Muscle of leg (tissue), 11 donors: Measurements from ENCODE around the gene TBC1D24. TPM values are rescaled to one million over a fixed set of nuclear protein-coding genes. Genes with fewer than 3 reads are reported as not detected.
"Not testable (repeated sequence)": the region's sequence is repeated elsewhere in the genome, so short reads cannot be mapped to it uniquely, and the experiment has no call there.

ENCODE experiments used
- DNase-seq: peaks from one replicate; pipeline ENCODE4 v3.0.0; 2013
- H3K27ac ChIP-seq: one replicate; pipeline ENCODE4 v1.5.1; 2013; ENCODE audit warnings: mild to moderate bottlenecking, low read length, control low read depth
- H3K27me3 ChIP-seq: one replicate; pipeline ENCODE4 v1.6.1; 2013; ENCODE audit warnings: low read length; ENCODE audit not compliant: control insufficient read depth, insufficient read depth
- H3K36me3 ChIP-seq: one replicate; pipeline ENCODE4 v1.6.1; 2013; ENCODE audit warnings: low read length; ENCODE audit not compliant: control insufficient read depth, insufficient read depth
- H3K4me1 ChIP-seq: one replicate; pipeline ENCODE4 v1.6.1; 2013; ENCODE audit warnings: low read length; ENCODE audit not compliant: control insufficient read depth, insufficient read depth
- H3K4me3 ChIP-seq: one replicate; pipeline ENCODE4 v1.5.1; 2013; ENCODE audit warnings: low read length, control low read depth
- H3K9me3 ChIP-seq: replicated peaks from 2 replicates; pipeline ENCODE4 v1.6.1; 2013; ENCODE audit warnings: low read depth, low read length; ENCODE audit not compliant: control insufficient read depth
- WGBS: methylation state at CpG from one replicate; pipeline ENCODE4 v1.1.5; 2013; ENCODE audit warnings: missing lambda C conversion rate; ENCODE audit not compliant: insufficient coverage; 5-methylcytosine and 5-hydroxymethylcytosine counted together
- polyA plus RNA-seq, 8 donors: library from polyadenylated mRNA; unstranded; fragments of 120-200 nt; gene quantifications; one replicate each; pipeline versions ENCODE4 v1.2.1 to v1.2.3, GENCODE V29; 2013; ENCODE audit warnings: inconsistent platforms in 1 of 8, low replicate concordance in 1 of 8; ENCODE audit not compliant: insufficient read length in 8 of 8, insufficient read depth in 1 of 8
- total RNA-seq: library from RNA; stranded (reverse); fragments of 120-200 nt; gene quantifications from one replicate; pipeline ENCODE4 v1.2.4, GENCODE V29; 2013

The TBC1D24 gene
- total and polyA plus RNA-seq, 9 donors, result 13.7 to 23.0 (median 19.1) TPM

DNA sequence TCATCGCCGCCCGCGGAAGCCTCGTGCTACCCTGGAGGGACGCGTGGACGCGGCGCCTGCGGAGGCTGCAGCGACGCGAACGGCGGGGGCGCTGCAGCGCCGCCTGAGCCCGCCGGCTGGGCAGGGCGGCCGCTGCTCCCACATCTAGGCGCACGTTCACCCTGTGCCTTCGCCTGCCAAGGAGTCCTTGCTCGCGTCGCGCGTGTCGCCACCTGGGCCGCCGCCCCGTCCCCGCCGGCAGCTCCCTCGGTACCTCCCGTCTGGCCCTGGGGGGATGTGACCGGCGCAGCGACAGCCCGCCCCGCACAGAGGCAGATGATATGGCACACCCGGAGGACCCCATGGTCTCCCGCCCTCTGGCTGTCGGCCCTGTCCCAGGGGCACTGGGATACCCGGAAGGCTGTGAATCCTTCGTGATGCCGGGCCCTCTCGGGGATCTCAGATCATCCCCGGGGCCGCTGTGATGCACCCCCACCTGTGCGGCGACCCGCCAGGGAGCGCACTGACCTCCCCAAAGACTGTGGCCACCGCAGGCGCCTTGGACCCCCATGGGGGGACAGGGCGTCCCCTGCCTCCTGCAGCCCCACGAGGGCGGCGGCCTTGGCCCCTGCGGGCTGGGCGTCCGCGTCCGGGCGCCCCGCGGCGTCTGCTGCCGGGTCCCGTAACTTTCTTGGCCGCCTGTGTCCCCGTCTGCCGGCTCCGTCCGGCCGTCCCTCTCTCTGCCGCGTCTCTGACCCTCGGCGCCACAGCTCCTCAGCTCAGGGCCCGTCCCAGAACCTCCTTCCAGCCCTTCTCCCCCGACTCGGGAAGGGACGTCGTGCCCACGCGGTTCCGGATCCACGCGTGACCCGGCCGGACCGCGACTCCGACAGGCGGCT is 689 bp upstream of the TBC1D24 start:
- peak overlapping the region; percentile 71 for H3K27ac ChIP-seq
- peak; percentile 64 for DNase-seq
- no peaks in the 10 kb centered on the region for H3K36me3 ChIP-seq
- H3K27me3 ChIP-seq, result peaks cover 25% of the 10 kb centered on the region
- peak overlapping the region; percentile 62 for H3K4me3 ChIP-seq
- WGBS, result under 1% methylated on average over 100 of the region's 100 CpGs
- peaks cover 55% of the 10 kb centered on the region for H3K4me1 ChIP-seq
- no peaks in the 10 kb centered on the region for H3K9me3 ChIP-seq

DNA sequence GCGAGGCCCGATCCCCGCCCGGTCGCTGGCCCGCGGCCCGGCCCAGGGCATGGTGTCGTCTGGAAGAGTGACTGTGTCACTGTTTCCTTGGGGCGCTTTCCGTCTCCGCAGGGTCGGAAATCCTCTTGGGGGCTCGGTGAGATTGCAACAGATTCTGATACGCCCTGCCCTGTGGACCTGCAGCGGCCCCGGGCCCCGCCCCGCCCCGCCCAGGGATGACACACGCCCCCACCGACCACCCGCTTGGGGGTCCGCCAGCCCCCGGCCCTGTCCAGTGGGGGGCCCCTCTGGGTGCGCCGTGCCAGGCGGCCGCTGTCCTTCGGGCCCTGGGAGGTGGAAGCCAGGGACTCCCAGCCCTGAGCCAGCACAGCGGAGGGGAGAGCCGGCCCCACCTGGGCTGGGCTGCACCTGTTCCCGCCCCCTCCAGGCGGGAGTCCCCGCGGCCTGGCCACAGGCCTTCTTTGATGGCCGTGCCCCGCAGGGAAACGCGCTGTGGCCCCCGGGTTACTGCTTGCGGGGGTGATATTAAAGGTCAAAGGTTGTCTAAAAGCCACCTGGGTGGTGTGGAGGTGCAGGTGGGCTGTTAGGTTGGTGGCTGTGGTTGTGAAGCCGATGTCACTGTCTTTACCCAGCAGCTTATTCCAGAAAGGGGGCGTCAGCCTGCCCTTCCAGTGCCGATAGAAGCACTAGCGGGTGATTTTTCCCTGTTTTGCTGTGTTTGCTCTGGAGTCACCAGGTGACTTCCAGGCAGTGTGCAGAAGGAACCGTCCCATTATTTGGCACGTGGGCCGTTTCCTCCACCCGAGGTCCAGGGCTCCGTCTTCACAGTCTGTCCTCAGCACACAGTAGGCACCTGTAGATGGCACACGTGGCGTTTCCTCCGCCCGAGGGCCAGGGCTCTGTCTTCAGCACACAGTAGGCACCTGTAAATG is 752 bp downstream of the TBC1D24 start:
- H3K27me3 ChIP-seq, result peaks cover 18% of the 10 kb centered on the region
- peaks cover 42% of the 10 kb centered on the region for H3K4me1 ChIP-seq
- peak overlapping the region; percentile 48 for H3K4me3 ChIP-seq
- no peaks in the 10 kb centered on the region for H3K9me3 ChIP-seq
- no peak overlapping the region for H3K27ac ChIP-seq
- H3K36me3 ChIP-seq, result no peaks in the 10 kb centered on the region
- DNase-seq, result no peak
- WGBS, result 10% methylated on average over 52 of the region's 55 CpGs

DNA sequence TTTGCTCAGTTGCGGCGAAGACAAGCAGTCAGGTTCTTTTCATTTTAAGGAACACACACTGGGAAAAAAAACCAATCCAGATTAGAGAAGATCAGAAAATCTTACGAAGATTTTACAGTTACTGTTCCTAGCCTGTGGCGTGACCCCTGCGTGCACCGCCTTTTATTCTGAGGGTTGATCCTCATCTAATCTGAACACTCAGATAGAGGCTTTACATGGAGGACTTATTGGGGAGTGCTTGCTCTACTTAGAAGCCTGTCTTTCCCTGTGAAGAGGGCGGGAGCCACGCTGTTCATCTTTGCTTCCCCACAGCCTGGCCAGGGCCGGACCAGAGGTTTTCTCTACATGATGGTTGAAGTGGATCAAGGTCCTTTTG is 1.4 kb downstream of the TBC1D24 start:
- H3K9me3 ChIP-seq, result no peaks in the 10 kb centered on the region
- no peaks in the 10 kb centered on the region for H3K36me3 ChIP-seq
- DNase-seq, result no peak
- 95% methylated on average over 3 of the region's 9 CpGs for WGBS
- H3K4me1 ChIP-seq, result peaks cover 44% of the 10 kb centered on the region
- H3K27me3 ChIP-seq, result peaks cover 17% of the 10 kb centered on the region
- no peak overlapping the region for H3K4me3 ChIP-seq
- H3K27ac ChIP-seq, result no peak overlapping the region

- no peak overlapping the region for H3K4me3 ChIP-seq
- peaks cover 16% of the 10 kb centered on the region for H3K27me3 ChIP-seq
Measured at GRCh38 chr16:2476741-2477140, 1.8 kb downstream of the TBC1D24 start.

GRCh38 chr16:2477327-2477726 is 2.4 kb downstream of the TBC1D24 start:
- H3K4me1 ChIP-seq, result peaks cover 47% of the 10 kb centered on the region

More at GRCh38 chr16:2476741-2477140, 1.8 kb downstream of the TBC1D24 start:
- Histone ChIP-seq H3K27ac (no peak overlapping the region), H3K4me1 (peaks cover 47% of the 10 kb centered on the region), H3K9me3 (no peaks in the 10 kb centered on the region), H3K36me3 (no peaks in the 10 kb centered on the region)
- no peak for DNase-seq
- WGBS, result 86% methylated on average over 1 of the region's 3 CpGs

GRCh38 chr16:2478279-2478678 is 3.4 kb downstream of the TBC1D24 start:
- H3K27me3 ChIP-seq, result peaks cover 2% of the 10 kb centered on the region
- 71% methylated on average over 7 of the region's 8 CpGs for WGBS

More at GRCh38 chr16:2477327-2477726, 2.4 kb downstream of the TBC1D24 start:
- H3K27ac ChIP-seq, result no peak overlapping the region
- no peak overlapping the region for H3K4me3 ChIP-seq
- peaks cover 11% of the 10 kb centered on the region for H3K27me3 ChIP-seq
- H3K36me3 ChIP-seq, result no peaks in the 10 kb centered on the region
- WGBS, result 92% methylated on average over 3 of the region's 3 CpGs
- H3K9me3 ChIP-seq, result no peaks in the 10 kb centered on the region
- DNase-seq, result no peak

DNA sequence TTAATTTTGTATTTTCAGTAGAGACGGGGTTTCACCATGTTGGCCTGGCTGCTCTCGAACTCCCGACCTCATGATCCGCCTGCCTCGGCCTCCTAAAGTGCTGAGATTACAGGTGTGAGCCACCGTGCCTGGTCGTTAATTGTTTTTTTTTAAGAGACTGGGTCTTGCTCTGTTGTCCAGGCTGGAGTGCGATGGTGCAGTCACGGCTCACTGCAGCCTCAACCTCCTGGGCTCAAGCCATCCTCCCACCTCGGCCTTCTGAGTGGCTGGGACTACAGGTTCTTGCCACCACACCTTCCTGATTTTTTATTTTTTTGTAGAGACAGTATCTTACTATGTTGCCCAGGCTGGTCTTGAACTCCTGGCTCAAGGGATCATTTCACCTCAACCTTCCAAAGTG is 5.1 kb downstream of the TBC1D24 start:
- H3K27ac ChIP-seq, H3K36me3 ChIP-seq, H3K9me3 ChIP-seq, H3K4me3 ChIP-seq, H3K27me3 ChIP-seq, DNase-seq: not testable (repeated sequence)
- 99% methylated on average over 8 of the region's 10 CpGs for WGBS
- H3K4me1 ChIP-seq, result peaks cover 62% of the 10 kb centered on the region

More at GRCh38 chr16:2478279-2478678, 3.4 kb downstream of the TBC1D24 start:
- Histone ChIP-seq H3K4me3 (no peak overlapping the region), H3K4me1 (peaks cover 47% of the 10 kb centered on the region), H3K27ac (no peak overlapping the region), H3K36me3 (no peaks in the 10 kb centered on the region), H3K9me3 (no peaks in the 10 kb centered on the region)
- no peak for DNase-seq

DNA sequence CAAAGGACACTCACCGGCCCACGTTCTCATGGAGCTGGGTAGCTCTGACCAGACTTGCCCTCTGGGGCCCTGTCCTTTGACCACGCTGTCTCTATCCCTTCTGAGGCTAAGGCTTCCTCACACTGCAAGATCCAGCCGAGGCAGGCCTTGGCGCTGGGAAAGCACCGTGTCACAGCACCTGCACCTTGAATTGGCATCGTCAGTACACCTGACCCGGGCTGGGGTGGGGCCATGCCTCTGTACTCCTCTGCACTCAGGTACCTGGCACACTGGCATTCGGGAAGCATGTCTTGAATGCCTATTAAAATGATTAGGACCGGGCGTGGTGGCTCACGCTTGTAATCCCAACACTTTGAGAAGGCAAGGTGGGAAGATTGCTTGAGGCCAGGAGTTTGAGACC is 6.0 kb downstream of the TBC1D24 start:
- Histone ChIP-seq H3K27me3 (no peaks in the 10 kb centered on the region), H3K4me3 (no peak overlapping the region), H3K36me3 (peaks cover 9% of the 10 kb centered on the region), H3K27ac (no peak overlapping the region), H3K4me1 (peaks cover 59% of the 10 kb centered on the region), H3K9me3 (no peaks in the 10 kb centered on the region)
- no peak for DNase-seq
- 85% methylated on average over 9 of the region's 12 CpGs for WGBS

GRCh38 chr16:2481676-2482075 is 6.7 kb downstream of the TBC1D24 start:
- no peaks in the 10 kb centered on the region for H3K9me3 ChIP-seq
- 51% methylated on average over 4 of the region's 7 CpGs for WGBS
- H3K4me1 ChIP-seq, result peaks cover 62% of the 10 kb centered on the region
- no peak overlapping the region for H3K4me3 ChIP-seq
- no peaks in the 10 kb centered on the region for H3K27me3 ChIP-seq
- peaks cover 11% of the 10 kb centered on the region for H3K36me3 ChIP-seq
- no peak for DNase-seq
- peak overlapping the region; percentile 93 for H3K27ac ChIP-seq

- Histone ChIP-seq H3K36me3 (peaks cover 11% of the 10 kb centered on the region), H3K4me1 (peaks cover 68% of the 10 kb centered on the region), H3K27ac (peak overlapping the region; percentile 93), H3K27me3 (no peaks in the 10 kb centered on the region), H3K4me3 (peak overlapping the region; percentile 25), H3K9me3 (no peaks in the 10 kb centered on the region)
- 52% methylated on average over 13 of the region's 13 CpGs for WGBS
- peak; percentile 72 for DNase-seq
Measured at GRCh38 chr16:2482249-2482648, 7.3 kb downstream of the TBC1D24 start.
